ENCODE results near the gene XRN2.

XRN2 gene, protein sequence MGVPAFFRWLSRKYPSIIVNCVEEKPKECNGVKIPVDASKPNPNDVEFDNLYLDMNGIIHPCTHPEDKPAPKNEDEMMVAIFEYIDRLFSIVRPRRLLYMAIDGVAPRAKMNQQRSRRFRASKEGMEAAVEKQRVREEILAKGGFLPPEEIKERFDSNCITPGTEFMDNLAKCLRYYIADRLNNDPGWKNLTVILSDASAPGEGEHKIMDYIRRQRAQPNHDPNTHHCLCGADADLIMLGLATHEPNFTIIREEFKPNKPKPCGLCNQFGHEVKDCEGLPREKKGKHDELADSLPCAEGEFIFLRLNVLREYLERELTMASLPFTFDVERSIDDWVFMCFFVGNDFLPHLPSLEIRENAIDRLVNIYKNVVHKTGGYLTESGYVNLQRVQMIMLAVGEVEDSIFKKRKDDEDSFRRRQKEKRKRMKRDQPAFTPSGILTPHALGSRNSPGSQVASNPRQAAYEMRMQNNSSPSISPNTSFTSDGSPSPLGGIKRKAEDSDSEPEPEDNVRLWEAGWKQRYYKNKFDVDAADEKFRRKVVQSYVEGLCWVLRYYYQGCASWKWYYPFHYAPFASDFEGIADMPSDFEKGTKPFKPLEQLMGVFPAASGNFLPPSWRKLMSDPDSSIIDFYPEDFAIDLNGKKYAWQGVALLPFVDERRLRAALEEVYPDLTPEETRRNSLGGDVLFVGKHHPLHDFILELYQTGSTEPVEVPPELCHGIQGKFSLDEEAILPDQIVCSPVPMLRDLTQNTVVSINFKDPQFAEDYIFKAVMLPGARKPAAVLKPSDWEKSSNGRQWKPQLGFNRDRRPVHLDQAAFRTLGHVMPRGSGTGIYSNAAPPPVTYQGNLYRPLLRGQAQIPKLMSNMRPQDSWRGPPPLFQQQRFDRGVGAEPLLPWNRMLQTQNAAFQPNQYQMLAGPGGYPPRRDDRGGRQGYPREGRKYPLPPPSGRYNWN

DNA sequence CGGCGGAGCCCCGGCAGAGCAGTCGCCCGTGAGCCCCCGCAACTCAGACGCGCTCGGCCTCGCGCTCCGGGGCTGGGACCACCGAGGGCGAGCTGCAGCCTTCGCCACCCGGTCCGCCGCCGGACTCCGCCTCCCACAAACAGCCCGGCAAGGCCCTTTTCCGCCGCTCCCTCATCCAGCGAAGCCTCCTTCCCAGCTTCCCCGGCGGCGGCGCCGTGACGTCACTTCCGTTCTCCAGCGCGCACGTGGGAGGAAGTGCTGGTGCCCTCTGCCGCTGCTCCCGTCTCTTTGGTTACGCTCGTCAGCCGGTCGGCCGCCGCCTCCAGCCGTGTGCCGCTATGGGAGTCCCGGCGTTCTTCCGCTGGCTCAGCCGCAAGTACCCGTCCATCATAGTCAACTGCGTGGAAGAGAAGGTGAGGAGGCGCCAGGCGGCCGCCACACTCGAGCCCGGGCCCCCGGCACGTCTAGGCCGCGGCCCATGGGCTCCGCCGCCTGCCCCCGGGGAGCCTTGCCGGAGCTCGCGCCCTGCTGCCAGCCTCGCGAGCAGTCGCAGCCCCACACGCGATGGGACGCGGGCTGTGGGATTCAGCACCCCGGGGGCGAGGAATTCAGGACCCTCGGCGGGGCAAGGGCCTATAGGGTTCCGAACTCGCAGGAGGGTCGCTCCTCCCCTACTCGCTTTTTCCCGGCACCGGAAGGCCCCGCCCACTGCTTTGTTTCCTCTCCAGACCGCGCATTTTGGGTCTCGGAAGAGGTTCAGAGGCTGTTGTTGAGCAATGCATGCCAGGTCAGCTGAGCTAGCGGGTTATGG lies at the start of gene XRN2:
XRN2 (plus strand) TSS at position 271 of the 811 bp plus-strand sequence; CDS start at position 339, 68 bp downstream.
- peak; percentile 96 to 97 for DNase-seq

- DNase-seq, result no peak
Observed at GRCh38 chr20:21257192-21257591, 45.9 kb upstream of the XRN2 start.

GRCh38 chr20:21258411-21258810 lies 44.7 kb upstream of the XRN2 start:
- DNase-seq, result no peak

DNA sequence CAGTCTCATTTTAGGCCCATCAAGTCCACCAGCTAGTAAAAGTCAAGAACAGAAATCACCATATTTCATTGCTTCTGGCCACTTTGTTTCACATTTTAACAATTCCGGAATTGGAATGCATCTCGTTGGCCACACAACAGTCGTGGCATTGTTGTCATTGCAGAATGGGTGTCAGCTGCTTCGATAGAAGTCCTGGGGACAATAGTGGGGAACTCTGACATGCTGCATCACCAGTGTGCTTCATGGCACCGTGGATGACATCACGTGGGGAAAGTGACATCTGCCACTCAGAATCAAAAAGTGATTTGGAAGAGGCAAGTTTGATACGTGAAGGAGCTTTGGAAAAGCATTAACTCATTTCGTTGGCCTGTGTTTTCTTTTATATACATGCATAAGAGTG lies 43.8 kb upstream of the XRN2 start:
- DNase-seq, result no peak

- no peak for DNase-seq
Observed at GRCh38 chr20:21262812-21263211, 40.3 kb upstream of the XRN2 start.

DNA sequence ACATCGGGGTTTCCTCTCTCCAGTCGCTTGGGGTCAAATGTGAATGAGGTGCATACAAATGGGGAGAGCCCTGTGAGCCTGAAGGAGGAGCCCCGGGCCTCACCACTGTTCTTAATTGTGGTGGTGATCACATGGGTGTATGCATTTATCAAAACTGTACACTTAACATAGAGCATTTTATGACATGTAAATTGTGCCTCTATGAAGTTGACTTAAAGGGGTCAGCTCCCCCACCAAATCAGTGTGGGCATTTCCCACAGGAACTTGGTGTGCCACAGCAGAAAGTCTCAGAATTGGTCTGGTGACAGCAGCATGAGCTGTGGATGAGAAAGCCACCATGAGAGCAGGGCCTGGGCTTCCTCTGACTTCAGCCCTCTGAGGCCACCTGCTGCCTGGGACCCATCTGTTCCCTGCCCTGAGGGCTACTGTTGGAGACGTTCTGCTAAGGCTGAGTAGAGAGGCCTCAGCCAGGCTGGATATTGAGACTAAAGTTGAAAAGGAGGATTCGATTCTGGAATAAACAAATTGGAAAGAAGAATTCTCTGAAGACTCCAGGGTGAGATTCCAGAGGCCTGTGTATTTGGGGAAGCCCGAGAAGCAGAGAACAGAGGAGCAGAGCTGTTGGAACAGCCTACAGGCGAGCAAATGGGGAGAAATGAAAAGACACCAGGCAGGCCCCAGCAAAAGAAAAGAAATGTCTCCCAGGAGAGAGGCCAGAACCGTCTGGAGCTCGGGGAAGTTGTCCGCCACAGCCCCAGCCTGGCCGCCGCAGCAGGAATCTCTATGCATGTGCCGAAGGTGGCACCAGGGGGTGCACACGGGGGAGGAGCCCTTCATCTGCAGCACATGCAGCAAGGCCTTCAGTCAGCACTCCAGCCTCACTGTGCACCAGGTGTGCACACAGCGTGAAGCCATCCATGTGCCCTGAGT lies 37.6 kb upstream of the XRN2 start:
- DNase-seq, result no peak

GRCh38 chr20:21266191-21266536 lies 37.0 kb upstream of the XRN2 start:
- no peak for DNase-seq

DNA sequence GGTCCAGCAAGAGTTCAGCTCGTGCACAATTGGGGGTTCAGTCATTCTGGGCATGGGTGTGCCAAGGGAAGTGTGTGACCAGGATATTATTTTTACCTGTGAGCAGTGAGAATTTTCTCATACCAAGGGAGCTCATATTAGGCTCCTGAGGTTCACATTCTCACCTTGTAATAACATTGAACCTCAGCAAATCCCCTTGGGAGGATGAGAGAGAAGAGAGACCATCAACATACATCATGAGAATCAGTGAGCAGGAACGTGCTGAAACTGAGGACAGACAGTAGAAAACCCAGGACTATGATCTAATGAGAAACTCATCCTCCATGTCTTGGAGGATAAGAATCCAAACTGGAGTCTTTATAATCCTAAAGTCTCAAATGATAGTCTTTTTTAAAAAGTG lies 33.4 kb upstream of the XRN2 start:
- DNase-seq, result no peak

GRCh38 chr20:21270806-21271205 lies 32.3 kb upstream of the XRN2 start:
- no peak for DNase-seq

DNA sequence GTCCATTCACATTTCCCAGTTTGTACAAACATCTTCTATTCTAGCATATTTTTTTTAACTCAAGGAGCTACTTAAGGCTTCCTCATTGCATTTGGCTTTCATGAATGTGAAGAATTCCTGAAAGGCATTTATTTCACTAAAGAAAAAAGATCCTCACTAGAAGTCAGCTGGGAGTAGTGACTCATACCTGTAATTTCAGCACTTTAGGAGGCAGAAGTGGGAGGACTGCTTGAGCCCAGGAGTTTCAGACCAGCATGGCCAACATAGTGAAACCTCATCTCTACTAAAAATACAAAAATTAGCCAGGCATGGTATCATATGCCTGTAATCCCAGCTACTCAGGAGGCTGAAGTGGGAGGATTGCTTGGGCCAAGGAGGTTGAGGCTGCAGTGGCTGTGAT lies 30.9 kb upstream of the XRN2 start:
- DNase-seq, result no peak

DNA sequence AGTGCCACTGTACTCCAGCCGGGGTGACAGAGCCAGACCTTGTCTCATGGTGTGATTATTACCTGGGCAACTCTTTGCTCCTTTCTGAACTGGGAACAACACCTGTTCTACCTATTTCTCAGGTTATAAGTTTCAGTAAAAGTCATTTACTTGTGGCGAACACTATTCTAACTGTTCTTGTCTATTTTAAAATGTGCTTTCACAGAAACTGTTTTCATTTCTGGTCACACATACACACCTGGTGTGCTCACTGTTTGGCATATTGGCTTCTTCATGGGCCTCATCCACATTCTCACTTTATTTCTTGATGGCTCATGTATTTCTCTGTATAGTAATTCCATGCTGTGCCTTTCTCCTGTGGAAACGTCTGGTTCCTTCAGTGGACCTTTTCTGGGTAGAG lies 30.5 kb upstream of the XRN2 start:
- no peak for DNase-seq

DNA sequence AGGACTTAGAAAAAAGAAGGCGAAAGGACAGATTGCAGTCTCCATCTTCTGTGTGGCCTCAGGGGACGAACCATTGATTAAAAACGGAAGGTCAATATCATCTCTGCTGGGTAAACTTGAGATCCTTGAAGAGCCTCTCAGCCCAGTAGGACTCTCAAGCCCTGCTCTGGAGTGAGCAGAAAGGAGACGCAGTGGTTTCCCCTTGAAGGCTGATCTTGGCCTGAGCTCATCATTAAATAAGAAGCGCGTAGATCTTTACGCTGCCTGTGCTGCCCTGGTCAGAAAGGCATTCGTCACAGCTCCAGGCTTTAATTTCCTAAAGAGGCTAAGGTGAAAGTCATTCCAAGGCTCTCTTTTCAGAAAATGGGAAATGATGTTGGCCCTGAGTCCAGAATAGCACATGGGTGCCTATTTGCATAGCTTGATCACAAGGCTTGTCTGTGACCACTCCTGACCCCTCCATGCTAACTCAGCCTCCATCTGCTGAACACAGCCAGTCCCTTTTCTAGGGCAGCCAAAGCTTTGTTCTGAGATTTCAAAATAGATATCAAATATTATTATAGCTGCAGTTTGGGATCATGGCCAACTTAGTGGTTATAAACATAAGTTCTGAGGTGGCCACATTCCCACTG lies 29.3 kb upstream of the XRN2 start:
- no peak for DNase-seq

DNA sequence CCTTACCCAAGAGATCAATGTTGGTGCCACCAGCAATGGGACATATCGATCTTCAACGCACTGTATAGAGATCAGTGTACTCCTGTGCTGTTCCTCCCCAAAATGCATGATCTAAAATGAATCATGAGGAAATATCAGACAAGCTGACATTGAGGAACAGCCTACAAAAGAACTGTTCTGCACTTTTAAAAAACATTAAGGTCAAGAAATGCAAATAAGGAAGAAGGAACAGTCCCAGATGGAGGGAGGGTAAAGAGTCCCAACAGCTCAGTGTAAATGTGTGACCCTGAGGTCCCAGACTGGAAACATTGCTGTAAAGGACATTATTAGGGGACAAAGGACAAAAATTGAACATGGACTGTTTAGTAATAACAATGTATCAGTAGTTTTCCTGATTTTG lies 24.3 kb upstream of the XRN2 start:
- no peak for DNase-seq

DNA sequence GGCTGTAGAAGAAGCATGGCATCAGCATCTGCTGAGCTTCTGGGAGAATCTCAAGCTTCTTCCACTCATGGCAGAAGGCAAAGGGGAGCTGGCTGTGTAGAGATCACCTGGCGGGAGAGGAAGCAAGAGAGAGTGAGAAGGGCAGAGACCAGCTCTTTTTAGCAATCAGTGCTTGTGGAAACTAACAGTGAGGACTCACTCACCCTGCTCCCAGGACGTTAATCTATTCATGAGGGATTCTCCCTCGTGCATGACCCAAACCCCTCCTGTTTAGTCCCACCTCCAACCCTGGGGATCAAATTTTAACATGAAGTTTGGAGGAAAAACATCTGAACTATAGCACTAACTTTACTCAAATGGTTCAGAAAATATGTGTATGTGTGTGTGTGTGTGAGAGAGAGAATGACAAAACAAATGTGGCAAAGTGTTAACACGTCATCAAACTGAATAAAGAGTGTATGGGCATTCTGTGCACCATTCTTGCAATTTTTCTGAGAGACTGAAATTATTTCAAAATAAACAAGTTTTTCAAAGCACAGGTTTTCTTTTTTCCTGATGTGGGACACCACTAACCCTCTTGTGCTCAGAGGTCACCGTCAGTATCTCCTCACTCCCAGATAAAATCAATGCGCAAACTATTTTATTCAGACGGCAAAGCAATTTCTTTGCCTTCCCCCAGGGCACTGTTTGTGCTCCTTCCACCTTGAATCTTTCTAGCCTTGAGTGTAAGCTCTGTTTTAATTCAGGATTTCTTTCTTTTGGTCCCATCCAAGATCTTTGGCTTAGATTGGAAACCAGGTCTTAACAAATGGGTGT lies 23.2 kb upstream of the XRN2 start:
- no peak for DNase-seq

- peak in 1 of 2 experiments; percentile 22 for DNase-seq
Observed at GRCh38 chr20:21280522-21281016, 22.6 kb upstream of the XRN2 start.

DNA sequence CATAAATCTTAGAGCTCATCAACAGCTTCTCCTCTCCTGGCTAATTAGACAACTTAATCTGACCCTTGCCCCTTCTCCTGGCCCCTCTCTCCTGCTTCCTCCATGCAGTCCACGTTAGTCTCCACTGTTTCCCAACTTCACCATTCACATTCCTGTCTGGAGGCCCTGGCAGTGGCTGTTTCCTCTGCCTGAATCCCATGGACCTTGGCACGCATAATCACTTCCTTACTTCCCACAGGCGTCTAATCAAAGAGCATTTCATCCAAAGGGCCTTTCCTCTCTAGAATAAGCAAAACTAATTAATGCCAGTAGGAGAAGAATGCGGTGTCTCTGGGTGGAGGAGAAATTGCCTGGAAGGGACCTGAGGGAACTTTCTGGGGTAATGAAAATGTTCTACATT lies 16.4 kb upstream of the XRN2 start:
- DNase-seq, result no peak

DNA sequence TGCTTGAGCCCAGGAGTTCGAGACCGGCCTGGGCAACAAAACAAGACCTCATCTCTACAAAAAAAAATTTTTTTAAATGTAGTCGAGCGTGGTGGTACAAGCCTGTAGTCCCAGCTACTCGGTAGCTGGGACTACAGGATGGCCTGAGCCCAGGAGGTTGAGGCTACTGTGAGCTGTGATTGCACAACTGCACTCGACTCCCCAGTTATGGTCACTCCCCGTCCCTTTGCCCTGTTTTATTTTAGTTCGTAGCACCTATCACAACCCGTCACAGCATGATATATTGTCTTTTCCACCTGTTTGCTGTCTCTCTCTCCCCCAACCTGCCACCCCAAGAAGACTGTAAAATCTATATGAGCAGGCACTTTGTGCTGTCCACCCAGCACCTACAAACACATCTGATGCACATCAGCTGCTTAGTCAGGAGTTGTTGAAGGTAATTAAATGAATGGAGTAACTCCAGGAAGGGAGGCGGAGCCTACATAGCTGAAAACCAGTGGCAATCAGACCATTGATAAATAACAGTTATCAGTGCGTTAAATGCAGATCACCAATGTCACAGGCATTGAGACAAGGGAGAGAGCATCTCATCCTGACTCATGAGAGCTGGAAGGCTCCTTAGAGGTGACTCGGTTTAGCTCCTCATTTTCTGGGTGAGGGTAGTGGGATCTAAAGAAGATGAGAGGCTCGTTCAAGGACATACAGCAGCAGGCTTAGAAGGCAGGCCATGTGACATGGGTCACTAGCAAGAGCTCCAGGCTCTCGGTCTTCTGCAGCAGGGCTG lies 14.4 kb upstream of the XRN2 start:
- no peak for DNase-seq

- DNase-seq, result no peak
Observed at GRCh38 chr20:21289651-21290050, 13.5 kb upstream of the XRN2 start.

DNA sequence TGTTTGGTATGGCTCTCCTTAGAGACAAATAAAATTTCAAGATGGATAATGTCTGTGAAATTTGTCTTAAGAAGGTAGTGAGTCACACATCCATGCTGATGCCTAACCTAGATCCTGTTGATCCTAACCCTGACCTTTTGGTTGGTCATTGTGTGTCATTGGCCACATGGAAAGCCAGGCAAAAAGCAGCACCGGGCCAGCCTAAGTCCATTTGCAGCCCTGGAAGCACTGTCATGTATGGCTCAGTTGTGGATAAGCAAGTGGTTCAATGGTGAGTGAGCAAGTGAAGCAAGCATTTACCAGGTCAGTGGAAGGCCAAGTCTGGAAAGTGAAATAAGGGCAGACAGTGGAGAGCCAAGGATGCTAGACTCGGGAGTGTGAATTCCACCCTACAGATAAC lies 12.1 kb upstream of the XRN2 start:
- no peak for DNase-seq

GRCh38 chr20:21294755-21295154 lies 8.4 kb upstream of the XRN2 start:
- no peak for DNase-seq
